Suprapubic skin (tissue), 4 donors: ENCODE results near the gene RGS6.

ENCODE experiments used
- EP300 ChIP-seq: sonication (generic); formaldehyde crosslinking; IDR thresholded peaks from one replicate; pipeline ENCODE4 v1.6.1; 2017; ENCODE audit warnings: antibody characterized with exemption
- POLR2A ChIP-seq, 2 donors: fragments of 450-650 bp; IDR thresholded peaks; one replicate each; pipeline ENCODE4 v1.6.1; 2017; ENCODE audit warnings: antibody characterized with exemption in 2 of 2, mild to moderate bottlenecking in 2 of 2, moderate library complexity in 2 of 2
- POLR2AphosphoS5 ChIP-seq, 3 donors: sonication (generic); formaldehyde crosslinking; IDR thresholded peaks; one replicate each; pipeline ENCODE4 v1.6.1; 2017; ENCODE audit warnings: antibody characterized with exemption in 3 of 3
- TF ChIP-seq, protein P1 (sequence below), 2 donors: fragments of 200-600 bp in 1 of 2; fragments of 450-650 bp in 1 of 2; sonication (generic) in 1 of 2; IDR thresholded peaks; one replicate each; pipeline ENCODE4 v1.5.1; 2016 to 2019; ENCODE audit warnings: antibody characterized with exemption in 2 of 2, mild to moderate bottlenecking in 1 of 2, moderate library complexity in 1 of 2

DNA sequence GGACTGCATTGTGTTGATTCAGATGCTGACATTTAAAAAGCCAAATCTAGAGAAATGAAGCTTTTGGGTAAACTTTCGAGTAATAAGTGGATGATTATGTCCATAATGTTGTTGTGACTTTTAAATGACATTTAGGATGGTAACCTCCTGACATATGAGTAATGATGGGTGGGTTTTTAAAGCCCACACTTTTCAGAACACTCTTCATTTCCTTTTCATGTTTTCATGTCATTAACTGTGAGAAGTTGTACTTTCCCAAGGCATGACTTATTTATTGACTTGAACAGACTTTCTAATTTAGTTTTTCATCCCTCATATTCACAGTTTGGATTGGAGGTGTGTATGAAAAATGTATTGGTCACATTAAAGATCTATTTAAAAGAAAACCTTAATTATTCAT, 35.5 kb downstream of the RGS6 start:
- TF ChIP-seq, protein P1, sequence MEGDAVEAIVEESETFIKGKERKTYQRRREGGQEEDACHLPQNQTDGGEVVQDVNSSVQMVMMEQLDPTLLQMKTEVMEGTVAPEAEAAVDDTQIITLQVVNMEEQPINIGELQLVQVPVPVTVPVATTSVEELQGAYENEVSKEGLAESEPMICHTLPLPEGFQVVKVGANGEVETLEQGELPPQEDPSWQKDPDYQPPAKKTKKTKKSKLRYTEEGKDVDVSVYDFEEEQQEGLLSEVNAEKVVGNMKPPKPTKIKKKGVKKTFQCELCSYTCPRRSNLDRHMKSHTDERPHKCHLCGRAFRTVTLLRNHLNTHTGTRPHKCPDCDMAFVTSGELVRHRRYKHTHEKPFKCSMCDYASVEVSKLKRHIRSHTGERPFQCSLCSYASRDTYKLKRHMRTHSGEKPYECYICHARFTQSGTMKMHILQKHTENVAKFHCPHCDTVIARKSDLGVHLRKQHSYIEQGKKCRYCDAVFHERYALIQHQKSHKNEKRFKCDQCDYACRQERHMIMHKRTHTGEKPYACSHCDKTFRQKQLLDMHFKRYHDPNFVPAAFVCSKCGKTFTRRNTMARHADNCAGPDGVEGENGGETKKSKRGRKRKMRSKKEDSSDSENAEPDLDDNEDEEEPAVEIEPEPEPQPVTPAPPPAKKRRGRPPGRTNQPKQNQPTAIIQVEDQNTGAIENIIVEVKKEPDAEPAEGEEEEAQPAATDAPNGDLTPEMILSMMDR (IDR thresholded peaks at IDR 0.05), result no peak
- TF ChIP-seq EP300 (no peak), POLR2AphosphoS5 (IDR thresholded peaks at IDR 0.05) (no peak), POLR2A (IDR thresholded peaks at IDR 0.05) (no peak)
